Measurements from ENCODE around the gene PRPF6. TPM values are rescaled to one million over a fixed set of nuclear protein-coding genes. Genes with fewer than 3 reads are reported as not detected.
"Not testable (repeated sequence)": the region's sequence is repeated elsewhere in the genome, so short reads cannot be mapped to it uniquely, and the experiment has no call there.

Gene PRPF6
- total RNA-seq, 1 donor from 2014 or later, result 64.3 TPM

DNA sequence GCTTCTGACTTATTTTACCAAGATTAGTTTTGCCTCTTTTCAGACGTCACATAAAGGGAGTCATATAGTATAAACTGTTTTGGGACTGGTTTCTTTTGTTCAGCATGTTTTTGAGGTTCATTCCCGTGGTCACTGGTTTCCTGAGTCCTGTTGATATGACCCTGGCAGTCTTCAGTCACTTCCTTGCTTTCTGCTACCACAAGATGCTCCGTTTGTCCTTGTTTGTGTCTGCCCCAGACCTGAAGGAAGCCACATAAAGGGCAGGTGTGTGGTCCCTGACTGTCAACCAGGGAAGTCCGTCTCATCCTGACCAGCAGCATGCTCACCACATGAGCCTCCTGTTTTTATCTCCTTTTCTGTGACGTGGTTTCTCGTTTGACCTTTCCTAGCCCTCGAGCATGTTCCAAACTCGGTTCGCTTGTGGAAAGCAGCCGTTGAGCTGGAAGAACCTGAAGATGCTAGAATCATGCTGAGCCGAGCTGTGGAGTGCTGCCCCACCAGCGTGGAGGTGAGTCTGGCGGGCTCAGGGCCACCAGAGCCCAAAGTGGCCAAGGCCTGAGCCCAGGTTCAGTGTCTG is 29.0 kb downstream of the PRPF6 start:
- no peak for DNase-seq (ENCODE audit: extremely low read depth, low read depth, low spot score)

GRCh38 chr20:64010711-64011237 is 29.8 kb downstream of the PRPF6 start:
- no peak for DNase-seq (ENCODE audit: extremely low read depth, low read depth, low spot score)

GRCh38 chr20:64011366-64011779 is 30.4 kb downstream of the PRPF6 start:
- no peak for DNase-seq (ENCODE audit: extremely low read depth, low read depth, low spot score)

- DNase-seq (ENCODE audit: extremely low read depth, low read depth, low spot score), result not testable (repeated sequence)
These were observed 31.6 kb downstream of the PRPF6 start for GRCh38 chr20:64012385-64013154.

- DNase-seq (ENCODE audit: extremely low read depth, low read depth, low spot score), result no peak
These were observed 34.7 kb downstream of the PRPF6 start for GRCh38 chr20:64015635-64016034.

GRCh38 chr20:64021124-64021975 is 40.4 kb downstream of the PRPF6 start:
- DNase-seq (ENCODE audit: extremely low read depth, low read depth, low spot score), result no peak

DNA sequence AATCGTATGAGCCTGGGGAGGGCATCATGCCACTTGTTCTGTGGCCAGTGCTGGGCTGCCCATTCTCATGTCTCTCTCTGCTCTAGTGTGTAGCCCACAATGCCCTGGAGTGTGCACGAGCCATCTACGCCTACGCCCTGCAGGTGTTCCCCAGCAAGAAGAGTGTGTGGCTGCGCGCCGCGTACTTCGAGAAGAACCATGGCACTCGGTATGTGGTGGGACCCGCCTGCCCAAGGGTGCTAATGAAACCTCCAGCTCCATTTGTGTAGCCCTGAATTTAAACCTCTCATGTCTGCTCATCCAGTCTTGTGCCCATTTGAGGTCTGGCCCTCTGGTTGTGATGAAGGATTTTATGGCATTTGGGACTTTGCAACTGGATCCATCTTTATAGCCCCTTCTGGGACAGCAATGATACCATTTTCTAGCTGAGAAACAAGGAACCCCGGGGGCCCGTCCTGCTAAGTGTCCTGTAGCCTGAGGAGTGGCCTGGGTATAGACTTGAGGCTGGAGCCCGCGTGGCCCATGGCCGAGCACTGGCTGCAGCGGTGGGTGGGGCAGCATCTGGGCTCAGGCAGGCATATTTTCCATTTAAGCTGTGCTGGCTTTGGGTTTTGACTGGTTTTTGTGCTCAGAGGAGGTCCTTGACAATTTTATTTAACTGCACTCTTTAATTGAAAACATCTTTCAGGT is 41.9 kb downstream of the PRPF6 start:
- DNase-seq (ENCODE audit: extremely low read depth, low read depth, low spot score), result no peak

DNA sequence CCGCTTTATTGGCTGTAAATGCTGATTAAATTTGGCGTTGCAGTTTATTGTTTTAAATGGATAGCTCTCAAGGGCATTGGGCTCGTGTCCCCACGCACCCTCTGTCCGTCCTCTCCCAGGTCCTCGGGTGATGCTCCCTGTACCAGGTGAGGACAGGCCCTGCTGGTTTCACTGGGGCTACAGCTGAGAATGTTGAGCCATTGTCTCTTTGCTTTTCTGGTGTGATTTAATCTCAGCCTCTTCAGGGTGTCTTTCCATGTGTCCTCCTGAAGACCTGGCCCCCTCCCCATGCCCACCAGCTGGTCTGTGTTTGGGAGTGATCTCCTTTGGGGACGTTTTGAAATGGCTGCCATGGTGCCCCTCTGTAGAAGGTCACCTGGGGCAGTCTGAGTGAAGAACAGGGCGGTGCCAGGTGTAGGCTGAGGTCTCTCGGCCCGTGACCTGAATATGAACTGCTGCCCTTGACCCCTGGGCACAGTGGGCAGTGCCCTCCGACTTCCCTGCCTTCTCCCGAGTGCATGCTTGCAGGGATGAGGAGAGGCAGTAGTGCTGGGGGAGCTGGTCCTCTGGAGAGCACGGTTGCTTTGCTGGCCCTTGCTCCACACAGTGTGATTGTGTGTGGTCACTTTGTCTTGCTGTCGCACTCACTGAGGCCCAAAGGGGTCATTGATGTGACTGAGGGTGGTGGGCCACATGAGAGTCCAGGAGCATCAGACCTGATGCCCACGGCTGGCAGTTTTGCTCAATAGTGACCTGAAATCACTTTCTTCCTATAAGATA is 42.6 kb downstream of the PRPF6 start:
- no peak for DNase-seq (ENCODE audit: extremely low read depth, low read depth, low spot score)

- no peak for DNase-seq (ENCODE audit: extremely low read depth, low read depth, low spot score)
These were observed 43.4 kb downstream of the PRPF6 start for GRCh38 chr20:64024141-64024990.

DNA sequence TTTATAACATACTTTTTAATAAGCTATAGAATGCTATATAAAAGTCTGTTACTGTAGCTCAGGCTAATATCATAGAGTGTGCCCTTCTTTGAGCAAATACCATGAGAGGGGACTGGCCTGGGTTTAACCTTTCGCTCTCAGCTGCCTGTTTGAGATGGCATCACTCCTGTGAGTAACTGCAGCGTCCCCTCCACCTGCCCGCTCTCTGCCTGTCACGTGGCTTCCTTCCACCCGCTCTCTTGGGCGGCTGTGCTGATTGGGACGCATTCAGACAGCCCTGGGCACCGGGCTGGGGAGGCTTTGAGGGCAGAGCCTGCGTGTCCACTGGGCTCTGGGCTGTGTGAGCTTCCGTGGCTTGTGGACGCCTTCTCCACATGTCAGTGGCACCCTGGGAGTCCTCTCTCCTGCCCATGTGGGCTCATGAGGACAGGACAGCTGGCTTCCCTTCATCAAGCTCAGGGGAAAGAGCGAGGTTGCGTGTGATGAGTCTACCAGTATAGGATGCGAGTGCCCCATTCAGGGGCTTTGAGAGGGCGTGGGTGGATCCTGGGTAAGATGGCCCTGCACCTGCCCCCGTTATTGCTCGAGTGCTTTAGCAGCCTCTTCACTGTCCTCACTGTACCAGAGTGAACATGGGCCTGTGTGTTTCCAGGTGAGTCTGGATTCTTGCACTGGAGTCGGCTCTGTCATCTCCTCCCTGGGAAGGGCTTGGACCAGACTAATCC is 44.3 kb downstream of the PRPF6 start:
- DNase-seq (ENCODE audit: extremely low read depth, low read depth, low spot score), result no peak

- no peak for DNase-seq (ENCODE audit: extremely low read depth, low read depth, low spot score)
These were observed 45.0 kb downstream of the PRPF6 start for GRCh38 chr20:64025826-64026412.

- DNase-seq (ENCODE audit: extremely low read depth, low read depth, low spot score), result no peak
These were observed 47.2 kb downstream of the PRPF6 start for GRCh38 chr20:64027981-64028685.

DNA sequence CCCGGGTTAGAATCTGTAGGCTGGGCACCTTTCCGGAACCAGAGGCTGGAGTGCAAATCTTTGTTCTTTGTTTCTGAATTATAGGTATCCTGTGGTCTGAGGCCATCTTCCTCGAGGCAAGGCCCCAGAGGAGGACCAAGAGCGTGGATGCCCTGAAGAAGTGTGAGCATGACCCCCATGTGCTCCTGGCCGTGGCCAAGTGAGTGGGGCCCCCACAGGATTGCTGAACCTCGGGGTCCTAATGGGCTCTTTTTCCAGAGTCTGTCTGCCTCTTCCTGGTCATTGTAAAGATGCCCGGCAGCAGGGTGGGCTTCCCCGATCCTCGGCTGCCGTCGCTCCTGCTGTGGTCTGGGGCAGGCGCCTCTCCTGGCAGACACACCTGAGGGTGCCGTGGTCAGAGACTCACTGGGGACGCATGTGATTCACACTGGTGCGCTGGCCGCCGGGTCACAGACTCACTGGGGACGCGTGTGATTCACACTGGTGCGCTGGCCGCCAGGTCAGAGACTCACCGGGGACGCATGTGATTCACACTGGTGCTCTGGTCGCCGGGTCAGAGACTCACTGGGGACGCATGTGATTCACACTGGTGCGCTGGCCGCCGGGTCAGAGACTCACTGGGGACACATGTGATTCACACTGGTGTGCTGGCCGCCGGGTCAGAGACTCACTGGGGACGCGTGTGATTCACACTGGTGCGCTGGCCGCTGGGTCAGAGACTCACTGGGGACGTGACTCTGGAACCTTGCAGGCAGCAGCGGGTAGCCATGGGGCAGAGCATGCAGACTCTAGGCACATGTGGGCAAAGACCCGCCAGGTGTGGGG is 48.6 kb downstream of the PRPF6 start:
- no peak for DNase-seq (ENCODE audit: extremely low read depth, low read depth, low spot score)

DNA sequence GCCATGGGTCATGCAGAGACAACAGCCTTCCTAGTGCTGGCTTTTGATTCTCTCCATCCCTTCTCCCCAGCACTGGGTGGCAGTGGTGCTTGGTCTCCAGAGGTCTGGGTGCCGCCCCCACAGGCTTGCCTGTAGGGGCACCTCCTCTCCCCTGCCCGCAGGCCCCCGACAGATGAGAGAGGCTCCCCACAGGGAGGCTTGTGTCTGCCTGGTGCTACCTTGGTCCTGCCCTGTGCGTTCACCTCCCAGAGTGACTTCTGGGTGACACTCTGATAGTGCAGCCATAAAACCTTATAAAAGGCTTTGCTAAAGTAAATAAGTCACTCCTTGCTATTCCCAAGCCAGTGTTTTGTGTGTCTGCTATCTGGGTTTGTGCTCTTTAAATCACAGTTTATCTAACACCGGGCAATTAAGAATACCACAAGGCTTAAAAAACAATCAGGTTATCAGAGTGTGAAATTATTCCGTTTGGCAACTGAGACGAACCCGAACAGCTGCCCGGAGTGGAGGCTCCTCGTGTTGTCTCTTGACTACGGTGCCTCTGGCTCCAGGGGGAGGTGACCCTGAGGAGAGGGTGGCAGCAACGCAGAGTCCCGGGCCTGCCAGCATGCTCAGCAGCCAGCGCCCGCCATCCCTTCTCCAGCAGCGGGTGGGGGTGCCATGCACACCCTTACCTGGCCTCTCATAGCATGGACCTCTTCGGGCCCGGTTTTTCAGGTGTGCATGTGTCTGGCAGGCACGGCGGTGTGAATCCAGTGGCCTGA is 49.6 kb downstream of the PRPF6 start:
- DNase-seq (ENCODE audit: extremely low read depth, low read depth, low spot score), result no peak

DNA sequence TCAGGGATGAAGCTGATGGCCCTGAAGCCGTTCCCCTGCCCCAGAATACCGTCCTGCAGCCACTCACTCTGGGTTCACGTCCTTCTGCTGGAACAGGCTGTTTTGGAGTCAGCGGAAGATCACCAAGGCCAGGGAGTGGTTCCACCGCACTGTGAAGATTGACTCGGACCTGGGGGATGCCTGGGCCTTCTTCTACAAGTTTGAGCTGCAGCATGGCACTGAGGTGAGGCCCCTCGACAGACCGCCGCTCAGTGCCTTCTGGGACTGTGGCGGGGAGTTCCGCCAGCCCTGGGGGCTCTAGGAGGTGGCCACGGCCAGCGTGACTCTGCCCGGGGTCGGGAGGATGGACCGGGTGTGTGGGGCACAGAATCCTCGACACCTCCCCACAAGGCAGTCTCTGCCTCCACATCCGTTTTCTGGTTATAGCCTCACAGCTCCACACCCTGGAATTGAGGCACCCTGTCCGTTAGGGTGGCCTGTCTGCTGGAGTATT is 50.9 kb downstream of the PRPF6 start:
- no peak for DNase-seq (ENCODE audit: extremely low read depth, low read depth, low spot score)
